ENCODE results near the gene BTG2. TPM values are rescaled to one million over a fixed set of nuclear protein-coding genes. Genes with fewer than 3 reads are reported as not detected.

The BTG2 gene
- total RNA-seq, 1 donor from 2014 or later = 448 TPM

DNA sequence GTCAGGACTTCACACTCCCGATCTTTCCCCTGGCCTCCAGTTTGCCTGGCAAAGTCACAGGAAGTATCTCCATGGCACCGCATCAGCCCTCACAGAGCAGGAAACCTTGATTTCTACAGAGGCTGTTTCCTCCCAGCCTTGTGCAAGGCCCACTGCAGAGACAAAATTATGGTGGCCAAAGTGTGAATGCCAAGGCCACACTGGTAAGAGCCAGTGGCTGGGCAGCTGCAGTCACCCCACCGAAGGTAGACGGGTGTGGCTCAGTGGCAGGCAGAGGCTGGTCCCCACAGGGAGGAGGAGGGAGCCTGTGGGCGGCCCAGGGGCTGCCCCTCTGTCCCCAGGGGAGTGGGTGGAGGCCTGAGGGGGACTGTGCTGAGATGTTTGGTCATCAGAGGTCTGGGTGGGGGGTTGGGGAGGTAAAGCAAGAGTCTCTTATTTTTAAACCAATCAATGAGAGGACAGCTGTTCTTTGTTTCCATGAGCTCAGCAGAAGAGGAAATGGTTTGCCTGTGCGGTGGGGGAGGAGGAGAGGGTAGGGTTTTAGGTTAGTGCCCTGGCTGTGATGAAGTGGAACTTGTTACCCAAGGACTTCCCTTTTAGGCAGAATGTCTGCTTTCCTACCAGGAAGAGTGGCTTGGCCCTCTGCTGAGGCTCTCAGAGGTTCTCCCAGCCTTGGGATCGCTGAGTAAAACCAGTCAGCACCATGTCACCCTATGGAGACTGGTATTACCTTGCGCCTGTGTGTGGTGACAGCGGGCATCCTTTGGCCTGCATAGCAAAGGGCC is 18.0 kb upstream of the BTG2 start:
- ATAC-seq (ENCODE audit: low read depth) = peak; percentile 64
- Mint-ChIP-seq H3K4me3 (peak overlapping the region; percentile 73), H3K27me3 (no peaks in the 10 kb centered on the region), H3K27ac (peak overlapping the region; percentile 100), H3K4me1 (peaks cover 96% of the 10 kb centered on the region), H3K36me3 (ENCODE audit: low read depth) (peaks cover 3% of the 10 kb centered on the region), H3K9me3 (no peaks in the 10 kb centered on the region)
- TF ChIP-seq, protein P1, sequence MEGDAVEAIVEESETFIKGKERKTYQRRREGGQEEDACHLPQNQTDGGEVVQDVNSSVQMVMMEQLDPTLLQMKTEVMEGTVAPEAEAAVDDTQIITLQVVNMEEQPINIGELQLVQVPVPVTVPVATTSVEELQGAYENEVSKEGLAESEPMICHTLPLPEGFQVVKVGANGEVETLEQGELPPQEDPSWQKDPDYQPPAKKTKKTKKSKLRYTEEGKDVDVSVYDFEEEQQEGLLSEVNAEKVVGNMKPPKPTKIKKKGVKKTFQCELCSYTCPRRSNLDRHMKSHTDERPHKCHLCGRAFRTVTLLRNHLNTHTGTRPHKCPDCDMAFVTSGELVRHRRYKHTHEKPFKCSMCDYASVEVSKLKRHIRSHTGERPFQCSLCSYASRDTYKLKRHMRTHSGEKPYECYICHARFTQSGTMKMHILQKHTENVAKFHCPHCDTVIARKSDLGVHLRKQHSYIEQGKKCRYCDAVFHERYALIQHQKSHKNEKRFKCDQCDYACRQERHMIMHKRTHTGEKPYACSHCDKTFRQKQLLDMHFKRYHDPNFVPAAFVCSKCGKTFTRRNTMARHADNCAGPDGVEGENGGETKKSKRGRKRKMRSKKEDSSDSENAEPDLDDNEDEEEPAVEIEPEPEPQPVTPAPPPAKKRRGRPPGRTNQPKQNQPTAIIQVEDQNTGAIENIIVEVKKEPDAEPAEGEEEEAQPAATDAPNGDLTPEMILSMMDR (IDR thresholded peaks at IDR 0.05) = no peak
- CTCF ChIA-PET = interaction anchor here (1.5 to 9.2 kb wide), 7 partner anchors 11 to 38 kb away, joined by 5 to 100 read pairs (median 16); partner anchors contain the start of gene BTG2
- POLR2A ChIA-PET = interaction anchor here (0.8 to 31.2 kb wide), 8 partner anchors 25 to 363 kb away, joined by 6 to 1942 read pairs (median 19); partner anchors contain the start of genes BTG2 and TMEM183A
- intact Hi-C loops (cut with micrococcal nuclease) = loop anchor here (1.0 to 10.0 kb wide), 7 partner anchors 14 to 2000 kb away; partner anchors contain the start of genes PPP1R15B, ZBED6 and ZC3H11A
- DNase-seq = peak; percentile 87

DNA sequence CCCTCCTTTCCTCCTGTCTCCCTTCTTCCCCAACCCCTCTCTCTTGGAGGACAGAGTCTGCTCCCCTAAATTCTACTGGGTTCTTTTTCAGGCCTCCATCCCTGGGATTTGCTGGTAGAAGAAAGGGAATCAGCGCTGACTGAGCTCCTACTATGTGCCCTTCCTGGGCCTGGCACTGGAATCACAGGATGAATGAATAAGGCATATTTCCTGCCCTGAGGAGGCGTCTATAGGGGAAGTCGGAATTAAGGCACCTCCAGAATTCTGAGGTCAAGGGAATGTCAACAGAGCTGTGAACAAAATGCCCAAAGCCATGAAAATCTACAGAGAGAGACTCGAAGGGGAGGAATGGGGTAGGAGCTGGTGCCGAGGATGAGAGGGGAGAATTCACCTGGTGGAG is 17.4 kb upstream of the BTG2 start:
- H3K27me3 Mint-ChIP-seq = no peaks in the 10 kb centered on the region
- TF ChIP-seq, protein P1 (IDR thresholded peaks at IDR 0.05) = no peak
- peaks cover 93% of the 10 kb centered on the region for H3K4me1 Mint-ChIP-seq
- peak overlapping the region; percentile 100 for H3K27ac Mint-ChIP-seq
- H3K9me3 Mint-ChIP-seq = no peaks in the 10 kb centered on the region
- no peak for ATAC-seq (ENCODE audit: low read depth)
- no peak for DNase-seq
- H3K4me3 Mint-ChIP-seq = peak overlapping the region; percentile 73
- CTCF ChIA-PET = interaction anchor here (1.5 to 9.2 kb wide), 8 partner anchors 11 to 200 kb away, joined by 5 to 100 read pairs (median 15); partner anchors contain the start of gene BTG2
- peaks cover 3% of the 10 kb centered on the region for H3K36me3 Mint-ChIP-seq (ENCODE audit: low read depth)
- POLR2A ChIA-PET = interaction anchor here (1.2 to 31.2 kb wide), 7 partner anchors 24 to 281 kb away, joined by 6 to 1942 read pairs (median 21); partner anchors contain the start of genes BTG2 and TMEM183A
- intact Hi-C loops (cut with micrococcal nuclease) = loop anchor here (1.0 to 10.0 kb wide), 7 partner anchors 15 to 1999 kb away; partner anchors contain the start of genes PPP1R15B, ZBED6 and ZC3H11A

DNA sequence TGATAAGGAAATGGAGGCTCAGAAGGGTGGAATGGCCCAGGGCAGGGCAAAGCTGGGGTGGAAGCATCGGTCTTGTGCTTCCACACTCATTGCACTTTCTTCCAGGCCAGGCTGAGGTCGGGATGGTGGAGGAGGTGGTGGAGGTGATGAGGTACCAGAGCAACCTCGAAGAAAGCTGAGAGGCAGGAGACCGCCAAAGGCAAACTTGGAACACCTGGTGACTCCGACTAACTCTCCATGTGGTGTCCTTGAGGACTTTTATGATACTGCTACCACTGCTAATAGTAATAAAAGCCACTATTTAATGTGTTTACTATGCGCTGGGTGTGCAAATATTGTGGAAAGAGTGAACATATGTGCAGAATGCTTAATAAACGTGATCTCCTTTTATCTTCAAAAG is 16.9 kb upstream of the BTG2 start:
- no peak for ATAC-seq (ENCODE audit: low read depth)
- H3K4me3 Mint-ChIP-seq = peak overlapping the region; percentile 85
- no peaks in the 10 kb centered on the region for H3K9me3 Mint-ChIP-seq
- no peaks in the 10 kb centered on the region for H3K27me3 Mint-ChIP-seq
- intact Hi-C loops (cut with micrococcal nuclease) = loop anchor here (5.0 to 10.0 kb wide), 4 partner anchors 94 to 1999 kb away; partner anchors contain the start of genes PPP1R15B, ZBED6 and ZC3H11A
- TF ChIP-seq, protein P1 (IDR thresholded peaks at IDR 0.05) = no peak
- peak overlapping the region; percentile 100 for H3K27ac Mint-ChIP-seq
- POLR2A ChIA-PET = interaction anchor here (2.7 to 31.2 kb wide), 5 partner anchors 23 to 51 kb away, joined by 17 to 1942 read pairs (median 50); partner anchors contain the start of gene BTG2
- DNase-seq = no peak
- H3K4me1 Mint-ChIP-seq = peaks cover 93% of the 10 kb centered on the region
- peaks cover 3% of the 10 kb centered on the region for H3K36me3 Mint-ChIP-seq (ENCODE audit: low read depth)
- CTCF ChIA-PET = interaction anchor here (1.5 to 9.2 kb wide), 8 partner anchors 10 to 200 kb away, joined by 5 to 100 read pairs (median 18); partner anchors contain the start of gene BTG2

DNA sequence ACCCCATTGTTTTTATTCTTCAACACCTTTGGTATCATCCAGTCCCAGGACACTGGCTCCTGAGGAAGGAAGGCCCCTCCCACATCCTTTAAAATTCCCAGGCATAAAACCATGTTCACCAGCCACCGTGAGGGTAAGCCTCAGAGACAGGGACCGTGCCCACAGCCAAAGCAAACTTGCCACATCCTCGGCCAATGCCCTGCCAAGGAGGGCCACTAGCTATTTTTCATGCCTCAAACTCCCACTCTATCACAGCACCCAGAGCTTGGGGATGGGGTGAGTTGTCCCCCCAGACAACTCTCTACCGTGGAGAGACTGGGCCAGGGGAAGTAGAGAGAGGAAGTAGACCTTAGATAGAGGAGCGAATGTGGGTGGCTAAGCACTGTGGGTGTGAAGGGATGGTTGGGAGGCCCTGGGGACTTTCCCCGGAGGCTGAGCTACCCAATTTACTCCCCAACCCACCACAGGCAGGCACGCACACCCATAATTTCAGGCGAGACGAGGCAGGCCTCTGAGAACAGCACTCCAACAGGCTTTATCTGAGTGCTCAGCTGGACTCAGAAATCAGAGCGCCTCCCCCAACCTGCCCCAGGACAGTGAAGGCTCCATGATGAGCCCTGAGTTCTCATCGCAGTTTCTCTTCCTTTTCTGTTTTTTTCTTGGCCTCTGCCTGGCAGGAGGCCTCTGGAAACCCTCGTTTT is 15.9 kb upstream of the BTG2 start:
- intact Hi-C loops (cut with micrococcal nuclease) = loop anchor here (5.0 to 10.0 kb wide), 4 partner anchors 93 to 1998 kb away; partner anchors contain the start of genes PPP1R15B, ZBED6 and ZC3H11A
- Mint-ChIP-seq H3K27ac (peak overlapping the region; percentile 100), H3K27me3 (no peaks in the 10 kb centered on the region), H3K4me1 (peaks cover 92% of the 10 kb centered on the region), H3K4me3 (peak overlapping the region; percentile 85), H3K9me3 (no peaks in the 10 kb centered on the region), H3K36me3 (ENCODE audit: low read depth) (peaks cover 3% of the 10 kb centered on the region)
- DNase-seq (peak; percentile 80), ATAC-seq (ENCODE audit: low read depth) (peak; percentile 55)
- ChIA-PET POLR2A (interaction anchor here (0.6 to 31.2 kb wide), 9 partner anchors 22 to 1313 kb away, joined by 3 to 1942 read pairs (median 18); partner anchors contain the start of gene BTG2), CTCF (interaction anchor here (0.9 to 9.2 kb wide), 13 partner anchors 9 to 199 kb away, joined by 3 to 100 read pairs (median 6); partner anchors contain the start of gene BTG2)
- TF ChIP-seq, protein P1 (IDR thresholded peaks at IDR 0.05) = no peak

Measured in activated B cell treated with CpG ODN at 0.5 μM for 24 hours (primary cell).